ENCODE results near the gene GPATCH1.

The GPATCH1 gene

DNA sequence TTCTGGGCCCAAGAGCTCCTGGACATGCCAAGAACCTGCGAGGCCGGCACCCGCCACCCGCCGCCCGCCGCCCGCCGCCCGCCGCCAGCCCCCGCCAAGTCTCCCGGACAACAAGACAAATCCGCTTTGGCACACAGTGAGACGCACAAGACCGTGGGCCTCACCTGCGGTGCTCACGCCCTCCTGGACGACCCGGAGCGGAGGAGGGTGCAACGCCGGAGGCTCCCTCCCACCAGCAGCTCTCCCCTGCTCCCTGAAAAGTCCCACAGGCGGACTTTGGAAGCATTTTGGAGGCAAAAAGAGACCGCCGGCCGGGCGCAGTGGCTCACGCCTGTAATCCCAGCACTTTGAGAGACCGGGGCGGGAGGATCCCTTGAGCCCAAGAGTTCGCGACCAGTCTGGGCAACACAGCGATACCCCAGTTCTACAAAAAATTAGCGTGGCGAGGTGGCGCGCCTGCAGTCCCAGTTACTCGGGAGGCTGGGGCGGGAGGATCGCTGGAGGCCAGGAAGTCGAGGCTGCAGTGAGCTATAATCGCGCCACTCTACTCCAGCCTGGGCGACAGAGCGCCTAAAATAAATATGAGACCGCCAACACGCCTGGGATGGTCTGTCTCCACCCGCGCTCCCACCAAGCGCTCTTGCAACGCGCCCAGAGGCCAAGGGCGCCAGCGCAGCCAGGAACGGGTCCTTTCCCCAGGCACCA is 17.1 kb upstream of the GPATCH1 start:
- DNase-seq (ENCODE audit: low read depth in 1 of 2, low spot score in 1 of 2) = no peak

DNA sequence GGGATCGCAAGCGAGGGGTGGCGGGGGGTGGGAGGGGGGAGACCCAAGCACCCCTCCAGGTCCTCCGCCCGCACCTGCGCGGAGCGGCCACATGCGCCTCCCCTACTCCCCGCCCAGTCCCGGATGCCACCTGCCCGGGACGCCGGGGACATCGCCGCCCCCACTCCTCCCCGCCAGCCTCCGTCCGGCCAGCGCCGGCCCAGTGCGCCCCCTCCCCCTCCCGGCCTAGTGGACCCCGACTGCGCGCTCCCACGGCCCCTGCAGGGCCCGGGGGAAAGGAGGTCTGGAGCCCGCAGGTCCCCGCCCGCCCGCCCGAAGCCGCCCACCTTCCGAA is 16.6 kb upstream of the GPATCH1 start:
- DNase-seq (ENCODE audit: low read depth in 1 of 2, low spot score in 1 of 2) = no peak

DNA sequence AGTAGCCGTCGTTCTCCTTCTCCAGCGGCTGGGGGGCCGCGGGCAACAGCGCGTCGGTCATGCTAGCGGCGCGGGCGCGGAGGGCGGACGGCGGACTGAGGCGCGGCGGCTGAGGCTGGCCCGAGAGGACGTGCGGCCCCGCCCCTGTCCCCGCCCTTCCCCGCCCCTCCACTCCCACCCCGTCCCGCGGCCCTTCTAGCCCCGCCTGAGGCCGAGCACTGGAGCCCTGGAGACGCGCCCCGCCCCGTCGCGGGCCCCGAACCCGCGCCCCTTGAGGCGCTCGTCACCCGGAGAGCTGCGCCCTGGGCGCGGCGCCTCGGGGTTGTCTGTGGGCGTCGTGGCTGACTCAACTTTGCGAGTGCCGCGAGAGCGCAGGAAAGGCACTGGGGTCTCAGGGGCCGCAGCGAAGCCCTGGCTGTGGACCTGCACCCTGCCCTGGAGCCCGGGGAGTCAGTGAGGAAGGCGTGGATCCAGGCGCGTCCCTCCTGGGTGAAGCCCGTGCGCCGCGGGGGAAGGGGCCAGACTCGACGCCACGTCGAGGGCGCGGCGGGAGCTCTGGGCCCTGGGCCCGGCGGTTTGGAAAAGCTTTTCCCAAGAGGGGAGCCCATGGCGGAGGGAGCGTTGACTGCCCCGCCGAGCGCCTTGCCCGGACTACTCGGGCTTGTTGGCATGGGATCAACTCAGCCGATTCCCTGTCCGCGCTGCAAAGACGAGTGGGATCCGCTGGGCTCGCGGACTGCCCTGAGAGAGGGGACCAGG is 16.0 kb upstream of the GPATCH1 start, which contains the start of gene RHPN2:
Gene RHPN2, minus strand, starts transcription at position 97 of the 759 bp plus-strand sequence. Its CDS starts 36 bp downstream, at position 61.
- DNase-seq (ENCODE audit: low read depth in 1 of 2, low spot score in 1 of 2) = peak in 1 of 2 donors; percentile 49

DNA sequence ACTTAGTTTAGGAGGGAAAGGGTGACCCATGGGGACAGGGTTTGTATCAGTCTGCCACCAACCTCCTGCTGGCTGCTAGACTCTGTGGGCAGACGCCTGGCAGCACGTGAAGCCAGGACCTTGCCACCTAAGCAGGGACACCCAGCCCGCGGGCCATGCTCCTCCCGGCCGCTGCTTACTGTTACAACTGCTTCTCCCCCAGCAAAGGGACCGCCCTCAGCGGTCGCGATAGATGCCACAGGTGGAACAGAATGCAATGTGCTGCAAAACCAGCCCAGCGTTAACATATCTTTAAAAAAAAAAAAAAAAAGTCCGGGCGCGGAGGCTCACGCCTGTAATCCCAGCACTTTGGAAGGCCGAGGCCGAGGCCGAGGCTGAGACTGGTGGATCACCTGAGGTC is 14.4 kb upstream of the GPATCH1 start:
- DNase-seq (ENCODE audit: low read depth in 1 of 2, low spot score in 1 of 2) = no peak

DNA sequence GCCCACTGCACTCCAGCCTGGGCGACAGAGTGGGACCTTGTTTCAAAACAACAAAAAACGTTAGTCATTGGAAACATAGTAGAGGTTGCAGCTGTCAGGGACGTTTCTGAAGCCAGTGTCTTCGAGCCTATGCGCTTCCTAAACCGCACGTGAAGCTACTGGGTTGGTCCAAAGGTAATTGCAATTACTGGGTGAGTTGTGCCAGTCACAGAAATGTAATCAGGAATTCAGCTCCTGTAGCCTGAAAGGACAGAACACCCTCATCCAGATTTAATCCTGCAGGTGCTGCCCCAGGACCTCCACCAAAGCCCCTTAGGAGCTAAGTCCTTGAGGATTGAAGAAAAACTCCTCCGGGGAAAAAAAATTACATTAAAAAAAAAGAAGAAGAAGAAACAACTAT is 13.9 kb upstream of the GPATCH1 start:
- no peak for DNase-seq (ENCODE audit: low read depth in 1 of 2, low spot score in 1 of 2)

DNA sequence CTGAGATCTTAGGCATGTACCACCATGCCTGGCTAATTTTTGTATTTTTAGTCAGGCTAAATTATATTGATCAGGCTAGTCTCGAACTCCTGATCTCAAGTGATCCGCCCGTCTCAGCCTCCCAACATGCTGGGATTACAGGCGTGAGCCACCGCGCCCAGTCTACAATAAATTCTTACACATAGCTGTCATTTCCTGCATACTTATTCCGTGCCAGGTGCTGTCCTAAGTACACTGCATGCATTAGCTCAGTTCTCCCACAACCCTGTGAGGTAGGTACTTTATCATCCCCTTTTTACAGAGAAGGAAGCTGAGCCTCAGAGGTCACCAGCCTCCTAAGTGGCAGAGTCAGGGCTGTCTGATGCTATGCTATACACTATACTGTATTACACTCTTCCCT is 9.1 kb upstream of the GPATCH1 start:
- DNase-seq (ENCODE audit: low read depth in 1 of 2, low spot score in 1 of 2) = no peak

DNA sequence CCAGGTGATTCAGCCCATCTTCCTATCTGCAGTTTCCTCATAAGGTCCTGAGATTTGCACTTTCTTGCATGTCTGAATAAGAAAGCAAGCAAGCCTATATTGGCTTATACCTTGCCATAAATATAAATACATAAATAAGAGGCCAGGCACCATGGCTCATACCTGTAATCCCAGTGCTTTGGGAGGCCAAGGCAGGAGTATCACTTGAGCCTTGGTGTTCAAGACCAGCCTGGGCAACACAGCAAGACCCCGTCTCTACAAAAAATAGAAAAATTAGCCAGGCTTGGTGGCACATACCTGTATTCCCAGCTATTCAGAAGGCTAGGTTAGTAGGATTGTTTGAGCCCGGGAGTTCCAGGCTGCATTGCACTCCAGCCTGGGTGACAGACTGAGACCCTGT is 5.5 kb upstream of the GPATCH1 start:
- no peak for DNase-seq (ENCODE audit: low read depth in 1 of 2, low spot score in 1 of 2)

DNA sequence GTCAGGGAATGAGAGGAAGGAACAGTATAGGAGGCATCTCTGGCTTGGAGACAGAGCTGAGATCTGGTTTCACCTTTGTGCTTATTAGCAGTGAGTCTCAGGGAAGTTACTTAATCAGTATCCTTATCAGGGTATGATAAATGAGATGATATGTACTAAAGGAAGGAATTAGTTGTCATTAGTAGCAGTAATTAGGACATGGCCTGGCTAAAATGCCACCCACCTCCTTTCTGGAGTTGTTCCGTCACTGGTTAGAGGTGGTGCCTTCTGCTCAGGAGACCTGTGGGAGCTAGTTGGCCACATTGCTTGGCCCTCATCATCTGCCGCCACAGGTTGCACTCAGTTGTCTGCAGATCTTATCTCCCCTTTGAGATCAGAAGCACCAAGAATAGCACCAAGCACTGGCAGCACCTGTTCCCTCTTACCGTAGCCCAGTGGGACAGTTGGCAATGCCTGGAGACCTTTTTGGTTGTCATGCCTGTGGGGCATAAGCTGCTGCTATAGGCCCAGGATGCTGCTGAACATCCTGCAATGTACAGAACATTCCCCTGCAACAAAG is 4.7 kb downstream of the GPATCH1 start:
- DNase-seq (ENCODE audit: low read depth in 1 of 2, low spot score in 1 of 2) = no peak

DNA sequence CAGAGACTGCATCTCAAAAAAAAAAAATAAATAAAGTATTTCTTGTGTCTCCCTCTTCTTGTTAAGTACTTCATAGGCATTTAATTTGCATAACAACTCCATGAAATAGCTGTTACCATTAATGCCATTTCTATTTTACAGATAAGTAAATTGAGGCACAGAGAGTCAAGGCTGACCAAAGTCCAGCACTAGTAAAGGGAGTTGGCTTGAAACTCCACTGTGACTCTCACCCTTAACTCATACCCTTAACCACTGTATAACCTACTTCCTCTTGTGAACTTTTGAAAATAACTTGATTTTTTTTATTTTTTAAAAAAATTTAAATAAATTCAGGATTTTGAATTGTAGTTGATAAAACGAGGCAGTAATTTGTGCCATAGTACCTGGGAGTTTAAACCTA is 6.0 kb downstream of the GPATCH1 start:
- no peak for DNase-seq (ENCODE audit: low read depth in 1 of 2, low spot score in 1 of 2)

DNA sequence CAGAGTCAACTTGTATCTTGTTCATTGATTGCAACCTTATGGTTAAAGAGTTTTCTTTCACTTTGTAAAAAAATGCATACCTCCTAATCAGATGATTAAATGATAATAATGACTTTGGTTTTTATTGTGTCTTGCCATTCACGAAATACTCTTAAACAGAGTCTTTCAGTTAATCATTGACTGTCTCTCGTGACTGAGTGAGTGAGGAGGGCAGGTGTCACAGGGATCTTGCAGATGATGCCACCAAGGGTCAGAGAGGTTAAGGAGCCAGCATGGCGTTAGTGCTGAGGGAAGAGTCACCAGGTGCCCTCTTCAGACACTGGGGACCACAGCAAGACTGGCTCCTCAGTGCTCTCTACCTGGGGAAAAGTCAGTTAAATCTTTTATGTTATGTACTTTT is 8.0 kb downstream of the GPATCH1 start:
- no peak for DNase-seq (ENCODE audit: low read depth in 1 of 2, low spot score in 1 of 2)

DNA sequence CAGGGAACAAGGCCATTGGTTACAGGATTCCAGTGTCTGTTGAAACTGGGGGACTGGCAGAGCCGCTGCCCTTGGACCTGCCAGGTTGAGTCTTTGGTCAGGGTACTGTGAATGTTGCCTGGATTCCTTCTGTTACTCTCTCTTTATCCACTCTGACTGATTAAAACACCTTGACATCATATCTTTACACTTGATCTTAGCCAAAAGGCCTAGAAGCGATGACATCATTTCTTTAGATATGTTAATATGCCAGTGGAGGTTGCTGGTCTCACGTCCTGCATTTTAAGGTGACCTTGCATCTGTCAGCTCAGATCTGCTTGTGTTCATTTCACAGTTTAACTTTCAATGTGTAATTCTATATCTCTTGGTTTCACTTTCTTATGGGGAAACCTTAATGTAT is 9.2 kb downstream of the GPATCH1 start:
- no peak for DNase-seq (ENCODE audit: low read depth in 1 of 2, low spot score in 1 of 2)

DNA sequence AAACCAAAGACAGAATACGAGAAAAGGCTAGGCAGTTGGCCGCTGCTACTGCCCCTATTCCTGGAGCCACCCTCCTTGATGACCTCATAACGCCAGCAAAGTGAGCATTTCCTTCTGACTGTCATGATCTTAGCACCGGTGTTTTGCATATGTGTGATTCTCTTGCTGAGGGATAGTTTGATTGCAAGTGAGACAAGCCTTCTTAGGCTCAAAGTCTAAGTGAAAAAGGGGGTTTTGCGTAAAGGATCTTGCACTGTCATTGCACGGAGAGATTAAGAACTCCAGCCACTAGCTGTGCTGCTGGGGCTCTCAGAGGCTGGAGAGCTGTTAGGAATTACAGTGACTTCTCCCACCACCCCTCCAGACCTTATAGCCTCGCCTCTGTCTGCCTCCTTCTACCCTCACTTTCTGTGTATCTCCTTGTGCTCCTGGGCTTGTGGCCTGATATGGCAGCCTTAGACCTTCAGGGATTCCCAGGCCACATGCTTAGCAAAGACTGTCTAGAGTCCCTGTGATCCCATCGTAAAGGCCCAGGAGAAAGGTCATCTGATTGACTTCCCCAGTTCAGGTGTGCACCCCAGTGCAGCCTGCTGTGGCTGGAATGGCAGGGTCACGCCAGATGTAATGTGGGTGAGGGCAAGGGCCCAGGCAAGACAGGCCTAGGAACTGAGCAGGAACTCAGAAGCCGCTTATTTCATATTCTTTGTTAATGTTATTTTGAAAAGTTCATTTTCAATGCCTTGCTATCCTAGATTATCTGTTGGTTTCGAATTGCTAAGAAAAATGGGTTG is 12.6 kb downstream of the GPATCH1 start:
- no peak for DNase-seq (ENCODE audit: low read depth in 1 of 2, low spot score in 1 of 2)

DNA sequence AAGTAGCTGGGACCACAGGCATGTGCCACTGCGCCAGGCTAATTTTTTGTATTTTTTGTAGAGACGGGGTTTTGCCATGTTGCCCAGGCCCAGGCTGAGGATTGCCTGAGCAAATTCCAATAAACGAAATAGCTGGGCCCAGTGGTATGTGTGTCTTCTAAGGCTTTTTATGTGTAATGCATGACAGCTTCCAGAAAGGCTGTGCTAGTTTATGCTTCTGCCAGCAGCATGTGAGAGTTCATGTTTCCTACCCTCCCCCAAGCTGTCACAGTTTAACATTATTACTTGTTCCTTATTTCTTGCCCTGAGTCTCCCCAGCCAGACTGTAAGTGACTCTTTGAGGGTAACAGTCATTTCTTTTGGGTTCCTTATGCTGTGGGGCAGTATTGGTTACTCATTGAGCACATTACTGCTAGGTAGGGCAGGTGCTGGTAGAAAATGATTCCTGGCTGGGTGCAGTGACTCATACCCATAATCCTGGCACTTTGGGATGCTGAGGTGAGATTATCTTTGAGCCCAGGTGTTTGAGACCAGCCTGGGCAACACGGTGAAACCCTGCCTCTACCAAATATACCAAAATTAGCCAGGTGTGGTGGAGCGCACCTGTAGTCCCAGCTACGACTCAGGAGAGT is 13.6 kb downstream of the GPATCH1 start:
- no peak for DNase-seq (ENCODE audit: low read depth in 1 of 2, low spot score in 1 of 2)

DNA sequence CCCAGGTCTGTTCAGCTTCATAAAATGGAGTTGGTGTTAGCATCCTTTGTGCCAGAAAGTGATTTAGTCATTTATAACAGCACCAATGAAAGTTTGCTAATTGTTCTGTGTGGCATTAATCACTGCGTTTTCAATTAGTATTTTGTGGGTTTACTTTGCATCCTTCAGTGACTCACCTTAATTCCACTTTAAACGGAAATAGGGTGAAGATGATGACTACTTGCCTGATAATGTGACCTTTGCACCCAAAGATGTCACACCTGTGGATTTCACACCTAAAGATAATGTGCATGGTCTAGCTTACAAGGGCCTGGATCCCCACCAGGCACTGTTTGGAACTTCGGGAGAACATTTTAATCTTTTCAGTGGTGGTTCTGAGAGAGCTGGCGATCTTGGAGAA is 15.0 kb downstream of the GPATCH1 start:
- no peak for DNase-seq (ENCODE audit: low read depth in 1 of 2, low spot score in 1 of 2)

DNA sequence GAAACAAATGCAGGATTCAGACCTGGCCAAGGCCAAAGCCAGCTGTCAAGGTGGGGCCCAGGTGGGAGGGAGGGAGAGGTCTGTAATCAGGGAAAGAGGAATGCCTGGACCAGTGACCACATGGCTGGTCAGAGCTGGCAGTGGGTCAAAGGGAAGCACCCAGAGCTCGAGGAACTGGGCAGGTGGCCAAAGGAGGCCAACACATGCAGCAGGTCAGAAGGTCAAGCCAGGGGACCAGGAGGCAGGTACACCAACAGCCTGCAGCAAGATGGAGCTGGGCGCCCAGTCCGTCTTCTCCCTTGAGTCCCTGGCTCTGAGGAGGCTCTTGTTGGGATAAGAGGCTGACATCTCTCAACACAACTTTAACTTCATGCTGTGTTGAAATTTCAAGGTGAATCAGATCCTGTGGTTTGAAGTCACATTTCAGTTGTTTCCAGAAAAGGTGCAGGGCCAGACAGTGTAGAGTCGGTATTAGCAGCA is 17.1 kb downstream of the GPATCH1 start:
- no peak for DNase-seq (ENCODE audit: low read depth in 1 of 2, low spot score in 1 of 2)

DNA sequence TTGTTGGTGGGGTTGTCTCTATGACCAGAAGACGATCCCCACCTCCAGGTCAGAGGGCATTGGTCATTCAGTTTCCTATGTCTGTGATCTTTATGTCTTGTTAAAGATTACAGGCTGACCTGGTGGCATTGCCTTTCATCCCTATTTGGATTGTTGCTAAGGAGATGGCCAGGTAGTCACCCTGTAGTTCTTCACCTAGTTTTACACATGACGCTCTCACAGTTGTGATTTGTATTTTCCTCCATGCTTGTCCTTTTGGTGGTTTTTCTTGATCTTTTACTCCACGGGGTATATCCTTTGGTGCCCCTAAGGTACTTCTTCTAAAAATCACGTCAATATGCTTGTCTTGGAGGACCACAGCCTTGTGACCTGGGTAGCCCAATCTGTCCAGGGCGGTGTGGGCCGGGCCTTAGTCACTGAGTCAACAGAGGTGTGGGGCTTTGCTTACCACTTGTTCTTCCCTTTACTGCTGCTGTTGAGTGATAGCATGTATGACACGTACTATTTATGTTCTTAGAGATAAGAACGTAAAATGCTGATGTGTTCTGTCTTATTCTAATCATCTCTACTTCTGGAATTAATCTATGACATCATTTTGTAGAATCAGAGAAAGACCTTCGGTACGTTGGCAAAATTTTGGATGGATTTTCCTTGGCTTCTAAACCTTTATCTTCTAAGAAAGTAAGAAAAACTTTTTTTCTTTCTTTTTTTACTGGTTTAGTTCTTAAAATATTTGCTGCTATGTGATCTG is 20.1 kb downstream of the GPATCH1 start:
- DNase-seq (ENCODE audit: low read depth in 1 of 2, low spot score in 1 of 2) = no peak

DNA sequence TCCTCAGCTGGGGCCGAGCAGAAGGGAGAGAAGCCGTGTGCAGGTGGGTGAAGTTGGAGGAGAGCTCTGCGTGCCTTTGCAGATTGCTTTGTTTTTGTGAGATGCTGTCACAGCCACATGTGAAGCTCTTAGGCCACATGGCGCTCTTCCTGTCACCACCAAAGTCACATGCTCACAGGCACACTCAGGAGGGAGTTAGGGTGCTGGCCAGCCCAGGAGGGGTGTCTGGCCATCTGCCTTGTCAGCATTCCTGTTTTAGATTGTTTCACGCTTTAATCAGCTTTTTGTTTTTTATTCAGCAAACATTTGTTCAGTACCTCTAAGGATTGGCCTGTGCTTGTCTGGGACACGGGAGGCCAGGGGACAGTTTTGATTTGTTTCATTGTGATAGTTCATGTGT is 21.9 kb downstream of the GPATCH1 start:
- DNase-seq (ENCODE audit: low read depth in 1 of 2, low spot score in 1 of 2) = no peak

DNA sequence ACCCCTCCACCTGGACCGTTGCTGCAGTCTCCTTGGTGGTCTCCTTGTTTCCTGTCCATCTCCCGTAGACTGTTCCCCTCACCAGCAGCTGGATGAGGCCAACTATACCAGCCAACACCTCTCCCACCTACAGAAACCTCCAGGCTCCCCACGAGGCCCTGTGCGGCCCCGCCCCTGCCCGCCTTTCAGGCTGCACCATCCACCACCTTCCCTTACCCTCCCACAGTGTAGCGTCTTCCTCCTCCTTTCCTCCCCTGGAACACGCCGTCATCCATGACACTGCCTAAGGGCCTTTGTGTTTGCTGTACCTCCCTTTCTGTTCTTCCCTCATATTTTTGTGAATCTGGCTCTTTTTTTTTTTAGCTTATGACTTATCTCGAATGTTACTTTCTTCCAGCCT is 27.2 kb downstream of the GPATCH1 start:
- DNase-seq (ENCODE audit: low read depth in 1 of 2, low spot score in 1 of 2) = no peak

DNA sequence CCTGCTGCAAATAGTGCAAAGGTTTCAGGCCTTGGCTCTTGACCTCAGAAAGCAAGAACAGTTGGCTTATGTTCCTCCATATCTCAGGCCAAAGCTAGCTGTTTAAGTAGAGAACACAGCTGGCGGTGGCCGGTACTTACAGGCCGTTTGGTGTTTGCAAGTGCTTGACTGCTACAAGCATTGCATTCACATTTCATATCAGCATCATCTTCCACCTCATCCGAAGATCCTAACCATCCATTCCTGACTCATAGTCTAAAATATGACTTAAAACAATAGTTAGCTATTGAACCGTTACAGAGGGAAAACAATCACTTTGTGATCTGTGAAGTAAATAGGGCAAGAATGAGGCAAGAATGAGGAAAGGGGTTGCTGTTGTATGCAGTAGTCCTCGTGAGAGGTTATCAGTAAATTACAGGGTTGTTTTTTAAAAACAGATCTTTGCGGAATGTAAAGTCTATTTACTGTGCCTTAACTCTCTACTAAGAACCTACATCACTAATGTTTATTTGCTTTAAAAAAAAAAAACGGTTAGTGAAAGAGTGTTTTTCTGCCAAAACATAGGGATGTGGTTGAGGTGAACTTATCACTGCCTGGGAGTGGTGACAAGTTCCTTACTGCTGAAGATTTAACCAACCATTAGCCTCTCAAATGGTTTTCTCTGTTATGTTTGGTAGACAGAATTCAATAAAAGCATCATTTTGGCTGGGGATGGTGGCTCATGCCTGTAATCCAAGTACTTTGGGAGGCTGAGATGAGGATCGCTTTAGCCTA is 29.3 kb downstream of the GPATCH1 start:
- no peak for DNase-seq (ENCODE audit: low read depth in 1 of 2, low spot score in 1 of 2)

DNA sequence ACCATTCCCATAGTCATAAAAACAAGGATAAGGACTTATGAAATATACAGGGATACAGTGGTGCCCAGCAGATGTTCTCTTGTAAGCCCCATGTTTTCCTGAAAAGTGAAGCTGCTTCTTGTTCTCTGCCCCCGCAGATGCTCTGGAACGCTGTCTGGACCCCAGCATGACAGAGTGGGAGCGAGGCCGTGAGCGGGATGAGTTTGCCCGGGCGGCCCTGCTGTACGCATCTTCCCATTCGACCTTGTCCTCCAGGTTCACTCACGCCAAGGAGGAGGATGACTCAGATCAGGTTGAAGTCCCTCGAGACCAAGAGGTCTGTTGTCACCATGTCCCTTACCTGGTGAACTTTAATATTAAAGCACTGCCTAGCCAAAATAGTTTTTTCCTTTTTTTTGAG is 30.6 kb downstream of the GPATCH1 start:
- no peak for DNase-seq (ENCODE audit: low read depth in 1 of 2, low spot score in 1 of 2)
